Neural cell (in vitro differentiated cells): ENCODE measurements around the gene VAPA. TPM values are rescaled to one million over a fixed set of nuclear protein-coding genes. Genes with fewer than 3 reads are reported as not detected.

Experiments used
- H2AFZ ChIP-seq: fragments of 200-600, 300-800 bp; sonication (generic), shearing (Covaris generic); 2 replicates; pipeline ENCODE4 v1.6.0; 2014; ENCODE audit warnings: low read depth, mild to moderate bottlenecking, antibody characterized with exemption, low read length, moderate library complexity
- H3F3A ChIP-seq: fragments of 200-600 bp; shearing (Covaris generic); 2 replicates; pipeline ENCODE4 v1.6.1; 2016; ENCODE audit warnings: mild to moderate bottlenecking, moderate library complexity, mixed read lengths, antibody characterized with exemption, low read length; ENCODE audit not compliant: insufficient read depth, poor library complexity, severe bottlenecking
- H3K27ac ChIP-seq: fragments of 200-600, 300-800 bp; sonication (generic), shearing (Covaris generic); 2 replicates; pipeline ENCODE4 v1.5.1; 2014; ENCODE audit warnings: mild to moderate bottlenecking, low read length, moderate library complexity
- H3K27me3 ChIP-seq: fragments of 300-800, 200-600 bp; sonication (generic), shearing (Covaris generic); 2 replicates; pipeline ENCODE4 v1.6.0; 2014; ENCODE audit warnings: mild to moderate bottlenecking, low read depth, low read length, moderate library complexity; ENCODE audit not compliant: insufficient read depth
- H3K36me3 ChIP-seq: fragments of 300-800, 200-600 bp; sonication (generic), shearing (Covaris generic); 2 replicates; pipeline ENCODE4 v1.5.1; 2014; ENCODE audit warnings: mild to moderate bottlenecking, antibody characterized with exemption, low read length, moderate library complexity; ENCODE audit not compliant: insufficient read depth
- H3K4me2 ChIP-seq: fragments of 300-800, 200-600 bp; sonication (generic), shearing (Covaris generic); 2 replicates; pipeline ENCODE4 v1.6.0; 2014; ENCODE audit warnings: mild to moderate bottlenecking, low read length
- H3K4me3 ChIP-seq: fragments of 300-800, 200-600 bp; sonication (generic), shearing (Covaris generic); 2 replicates; pipeline ENCODE4 v1.5.1; 2014; ENCODE audit warnings: mild to moderate bottlenecking, low read length, moderate library complexity
- H3K79me2 ChIP-seq: fragments of 200-600 bp; shearing (Covaris generic); replicated peaks from 2 replicates; pipeline ENCODE4 v1.6.0; 2014; ENCODE audit warnings: mild to moderate bottlenecking, low read length, moderate library complexity; ENCODE audit not compliant: insufficient read depth
- H3K9ac ChIP-seq: fragments of 300-800, 200-600 bp; sonication (generic), shearing (Covaris generic); 2 replicates; pipeline ENCODE4 v1.6.1; 2016; ENCODE audit warnings: mild to moderate bottlenecking, low read length, mixed read lengths
- H3K9me2 ChIP-seq: fragments of 200-600 bp; shearing (Covaris generic); 2 replicates; pipeline ENCODE4 v1.6.1; 2016; ENCODE audit warnings: mild to moderate bottlenecking, low read length, mixed read lengths; ENCODE audit not compliant: insufficient read depth
- H3K9me3 ChIP-seq: fragments of 200-600, 300-800 bp; sonication (generic), shearing (Covaris generic); 2 replicates; pipeline ENCODE4 v1.6.1; 2016; ENCODE audit warnings: mild to moderate bottlenecking, mixed run types, low read length, moderate library complexity, mixed read lengths
- H4K20me1 ChIP-seq: fragments of 200-600 bp; shearing (Covaris generic); 2 replicates; pipeline ENCODE4 v1.6.1; 2016; ENCODE audit warnings: mild to moderate bottlenecking, mixed run types; ENCODE audit not compliant: insufficient read depth
- EP300 ChIP-seq: fragments of 450-650 bp; conservative IDR thresholded peaks from 2 replicates; pipeline ENCODE4 v1.6.1; 2014; ENCODE audit warnings: antibody characterized with exemption, mild to moderate bottlenecking, moderate library complexity; ENCODE audit not compliant: poor library complexity, severe bottlenecking
- EZH2 ChIP-seq: fragments of 200-600, 300-800 bp; shearing (Covaris generic), sonication (generic); IDR thresholded peaks from 2 replicates; pipeline ENCODE4 v1.6.1; 2014; ENCODE audit warnings: antibody characterized with exemption, low read length, borderline replicate concordance, mild to moderate bottlenecking; ENCODE audit not compliant: insufficient read depth, poor library complexity, severe bottlenecking
- MXI1 ChIP-seq: fragments of 450-650 bp; conservative IDR thresholded peaks from 2 replicates; pipeline ENCODE4 v1.6.1; 2014; ENCODE audit warnings: antibody characterized with exemption, mild to moderate bottlenecking; ENCODE audit not compliant: poor library complexity, severe bottlenecking
- POLR2AphosphoS5 ChIP-seq: IDR thresholded peaks from 2 replicates; pipeline ENCODE4 v1.6.1; 2012
- RAD21 ChIP-seq: fragments of 450-650 bp; conservative IDR thresholded peaks from 2 replicates; pipeline ENCODE4 v1.6.1; 2014; ENCODE audit warnings: antibody characterized with exemption, mild to moderate bottlenecking, moderate library complexity
- REST ChIP-seq: IDR thresholded peaks from 2 replicates; pipeline ENCODE4 v1.6.1; 2012; ENCODE audit warnings: borderline replicate concordance
- TAF1 ChIP-seq: IDR thresholded peaks from 2 replicates; pipeline ENCODE4 v1.6.1; 2012; ENCODE audit warnings: low read depth
- polyA plus RNA-seq: library from polyadenylated mRNA; depleted of rRNA; stranded (reverse); fragments of >200 nt; gene quantifications from 2 replicates; pipeline ENCODE4 v1.2.3, GENCODE V29; 2014
- TF ChIP-seq, protein P1 (sequence below): fragments of 450-650 bp; IDR thresholded peaks from 2 replicates; pipeline ENCODE4 v1.5.1; 2014; ENCODE audit warnings: antibody characterized with exemption, mild to moderate bottlenecking, moderate library complexity; ENCODE audit not compliant: poor library complexity, severe bottlenecking

Gene VAPA
- polyA plus RNA-seq, 1 donor from 2014 or later, result 317 TPM

GRCh38 chr18:9868857-9869714, 44.7 kb upstream of the VAPA start:
- TF ChIP-seq RAD21, result no peak
- no peak for TF ChIP-seq POLR2AphosphoS5
- TF ChIP-seq TAF1, result no peak
- no peak for TF ChIP-seq REST
- no peak for TF ChIP-seq MXI1
- no peak for TF ChIP-seq EZH2
- no peak overlapping the region for H2AFZ ChIP-seq
- H3K36me3 ChIP-seq, result no peaks in the 10 kb centered on the region

DNA sequence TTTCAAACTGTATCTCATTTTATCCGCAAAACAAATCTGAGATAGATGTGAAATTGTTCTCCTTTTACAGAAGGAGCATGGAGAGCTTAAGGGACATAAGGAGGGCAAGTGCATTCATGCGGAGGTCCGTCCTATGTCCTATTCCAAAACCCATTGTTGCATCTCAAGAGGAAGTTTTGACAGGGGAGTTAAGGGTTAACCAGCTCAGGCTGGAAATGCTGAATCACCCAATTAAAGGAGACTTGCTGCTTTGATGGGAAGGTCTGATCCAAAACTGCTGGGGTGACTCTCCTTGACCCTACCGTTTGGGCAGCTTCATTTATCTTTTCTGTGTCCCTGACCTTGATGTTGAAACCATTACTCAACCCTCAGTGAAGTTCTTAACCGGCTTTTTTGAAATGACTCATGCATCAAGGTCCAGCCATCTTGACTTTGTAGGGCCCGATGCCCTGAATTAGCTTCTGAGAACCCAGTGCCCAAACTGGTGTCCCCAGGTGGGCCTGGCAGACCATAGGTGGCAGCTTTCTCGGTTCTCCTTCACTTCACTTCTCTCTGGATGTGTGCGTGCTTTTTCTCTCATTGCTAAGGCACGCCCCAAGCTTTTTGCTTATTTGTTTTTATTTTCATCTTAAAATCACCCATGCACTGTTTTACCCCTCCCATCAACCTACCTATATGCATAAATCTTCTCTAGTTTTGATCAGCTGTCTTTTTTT, 43.9 kb upstream of the VAPA start:
- Histone ChIP-seq H3K79me2 (no peaks in the 10 kb centered on the region), H3K9me2 (no peaks in the 10 kb centered on the region), H3F3A (no peaks in the 10 kb centered on the region), H2AFZ (no peak overlapping the region), H3K4me3 (no peak overlapping the region), H3K4me2 (no peak overlapping the region), H3K36me3 (no peaks in the 10 kb centered on the region), H3K27me3 (no peaks in the 10 kb centered on the region), H3K27ac (no peak overlapping the region), H4K20me1 (no peaks in the 10 kb centered on the region), H3K9me3 (no peaks in the 10 kb centered on the region), H3K9ac (no peak overlapping the region)
- TF ChIP-seq REST (no peak), MXI1 (no peak), POLR2AphosphoS5 (no peak), EZH2 (no peak), RAD21 (no peak), EP300 (no peak)
- TF ChIP-seq, protein P1, sequence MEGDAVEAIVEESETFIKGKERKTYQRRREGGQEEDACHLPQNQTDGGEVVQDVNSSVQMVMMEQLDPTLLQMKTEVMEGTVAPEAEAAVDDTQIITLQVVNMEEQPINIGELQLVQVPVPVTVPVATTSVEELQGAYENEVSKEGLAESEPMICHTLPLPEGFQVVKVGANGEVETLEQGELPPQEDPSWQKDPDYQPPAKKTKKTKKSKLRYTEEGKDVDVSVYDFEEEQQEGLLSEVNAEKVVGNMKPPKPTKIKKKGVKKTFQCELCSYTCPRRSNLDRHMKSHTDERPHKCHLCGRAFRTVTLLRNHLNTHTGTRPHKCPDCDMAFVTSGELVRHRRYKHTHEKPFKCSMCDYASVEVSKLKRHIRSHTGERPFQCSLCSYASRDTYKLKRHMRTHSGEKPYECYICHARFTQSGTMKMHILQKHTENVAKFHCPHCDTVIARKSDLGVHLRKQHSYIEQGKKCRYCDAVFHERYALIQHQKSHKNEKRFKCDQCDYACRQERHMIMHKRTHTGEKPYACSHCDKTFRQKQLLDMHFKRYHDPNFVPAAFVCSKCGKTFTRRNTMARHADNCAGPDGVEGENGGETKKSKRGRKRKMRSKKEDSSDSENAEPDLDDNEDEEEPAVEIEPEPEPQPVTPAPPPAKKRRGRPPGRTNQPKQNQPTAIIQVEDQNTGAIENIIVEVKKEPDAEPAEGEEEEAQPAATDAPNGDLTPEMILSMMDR, result no peak

More at GRCh38 chr18:9868857-9869714, 44.7 kb upstream of the VAPA start:
- Histone ChIP-seq H3F3A (no peaks in the 10 kb centered on the region), H3K9me3 (no peaks in the 10 kb centered on the region), H3K9ac (no peak overlapping the region), H3K4me3 (no peak overlapping the region), H3K79me2 (no peaks in the 10 kb centered on the region), H3K4me2 (no peak overlapping the region), H3K9me2 (no peaks in the 10 kb centered on the region), H3K27ac (no peak overlapping the region), H3K27me3 (no peaks in the 10 kb centered on the region), H4K20me1 (no peaks in the 10 kb centered on the region)
